ENCODE data around the gene ATP5ME. TPM values are rescaled to one million over a fixed set of nuclear protein-coding genes. Genes with fewer than 3 reads are reported as not detected.

The ATP5ME gene
- total and polyA plus RNA-seq, 2 of the 13 experiments (the other 11 are each of a cell fraction or from before 2014, with no cell fraction given): 305 to 753 TPM

GRCh38 chr4:628311-628741 is 45.8 kb downstream of the ATP5ME start:
- no peak overlapping the region for H3K9ac ChIP-seq (ENCODE audit: insufficient read depth, low read depth, low read length)
- H2AFZ ChIP-seq (ENCODE audit: low read length): no peak overlapping the region
- H3K79me2 ChIP-seq (ENCODE audit: insufficient read depth, low read length): no peaks in the 10 kb centered on the region
- in situ Hi-C loops (cut with HindIII; ENCODE audit: extremely low pct_ligation_motif_present, low pct_unique_long_range_greater_than_20kb): no loop called here
- peaks cover 14 to 65% of the 10 kb centered on the region in 2 experiments; a peak in 4 of 5 replicates for H3K27me3 ChIP-seq (ENCODE audit: control insufficient read depth in 1 of 2, insufficient read depth in 2 of 2, low read length in 2 of 2)
- ATAC-seq (peak; percentile 17), DNase-seq (ENCODE audit: low spot score) (no peak), FAIRE-seq (no peak)
- intact Hi-C loops (cut with micrococcal nuclease; ENCODE audit: unreplicated experiment): no loop called here
- CTCF ChIA-PET (ENCODE audit: low intra/inter-chr PET ratio, low total read pairs): no interaction called here
- no CpG with 5 or more reads among the region's 17 CpGs for WGBS (ENCODE audit: low lambda C conversion rate)
- peaks cover 8% of the 10 kb centered on the region for H3K4me1 ChIP-seq (ENCODE audit: insufficient read depth, low read length)
- H3K36me3 ChIP-seq (replicated peaks in 1 of 2; ENCODE audit: control insufficient read depth in 1 of 2, insufficient read depth in 2 of 2, low read length in 2 of 2): no peaks in the 10 kb centered on the region
- H3K9me3 ChIP-seq (ENCODE audit: low read length): no peaks in the 10 kb centered on the region
- BruUV-seq (replicated peaks): no TSS peak
- H3K4me3 ChIP-seq (replicated peaks in 1 of 3; ENCODE audit: insufficient read depth in 1 of 3, low read depth in 2 of 3, low read length in 3 of 3): no peak overlapping the region
- no peak overlapping the region for H3K4me2 ChIP-seq (ENCODE audit: low read depth, low read length)
- TF ChIP-seq ELK4 (CRISPR knock-in tag; IDR thresholded peaks at IDR 0.05; ENCODE audit: borderline replicate concordance) (no peak), ZNF274 (CRISPR knock-in tag; IDR thresholded peaks at IDR 0.05) (no peak), ATF7 (IDR thresholded peaks at IDR 0.05) (no peak), ATF7 (CRISPR knock-in tag; IDR thresholded peaks at IDR 0.05) (no peak), KAT2B (IDR thresholded peaks at IDR 0.05; ENCODE audit: borderline replicate concordance, low read depth, low read length) (no peak), ZNF496 (CRISPR knock-in tag; IDR thresholded peaks at IDR 0.05; ENCODE audit: insufficient replicate concordance) (no peak), ZNF44 (CRISPR knock-in tag; IDR thresholded peaks at IDR 0.05) (no peak), RNF2 (conservative IDR thresholded peaks at IDR 0.05; ENCODE audit: low read depth) (no peak), MYC (CRISPR knock-in tag; IDR thresholded peaks at IDR 0.05; ENCODE audit: borderline replicate concordance) (no peak), PHF21A (CRISPR knock-in tag; IDR thresholded peaks at IDR 0.05) (no peak), MEF2D (CRISPR knock-in tag; IDR thresholded peaks at IDR 0.05) (no peak), ASH2L (IDR thresholded peaks at IDR 0.05; ENCODE audit: insufficient read length, low read depth, low read length) (no peak), BCLAF1 (IDR thresholded peaks at IDR 0.05) (no peak), SNAI1 (CRISPR knock-in tag; IDR thresholded peaks at IDR 0.05; ENCODE audit: borderline replicate concordance) (no peak), CREB3 (CRISPR knock-in tag; IDR thresholded peaks at IDR 0.05) (no peak), ZBTB26 (CRISPR knock-in tag; IDR thresholded peaks at IDR 0.05; ENCODE audit: borderline replicate concordance) (no peak), CREM (IDR thresholded peaks at IDR 0.05) (no peak), CREM (CRISPR knock-in tag; IDR thresholded peaks at IDR 0.05) (no peak), HNRNPL (IDR thresholded peaks at IDR 0.05; ENCODE audit: low read depth, low read length) (no peak), BHLHE40 (IDR thresholded peaks at IDR 0.05; ENCODE audit: low read length) (no peak), HOXA9 (CRISPR knock-in tag; IDR thresholded peaks at IDR 0.05; ENCODE audit: borderline replicate concordance) (no peak)
- POLR2A ChIA-PET: no interaction called here
- H4K20me1 ChIP-seq (ENCODE audit: insufficient read depth, low read length): no peaks in the 10 kb centered on the region
- no peak overlapping the region for H3K27ac ChIP-seq (ENCODE audit: extremely low read length, insufficient read depth, low read length)

All from HepG2 (cell line).